Keratinocyte (primary cell): ENCODE results near the gene TICAM1.

Experiments
- EZH2 ChIP-seq: IDR thresholded peaks from one replicate; pipeline ENCODE4 v1.6.1; 2012; ENCODE audit warnings: inconsistent platforms, mild to moderate bottlenecking, low read length, moderate library complexity
- TF ChIP-seq, protein P1 (sequence below), 3 experiments: IDR thresholded peaks in 1 of 3; conservative IDR thresholded peaks in 1 of 3; optimal IDR thresholded peaks in 1 of 3; 2 replicates in 2 of 3; 3 replicates in 1 of 3; pipeline versions ENCODE3 to v1.5.1; 2011; ENCODE audit warnings: low read length in 3 of 3, mild to moderate bottlenecking in 3 of 3, moderate library complexity in 2 of 3, control low read depth in 1 of 3, inconsistent platforms in 1 of 3; ENCODE audit not compliant: insufficient read depth in 2 of 3; ENCODE audit errors: extremely low read depth in 1 of 3

- TF ChIP-seq, protein P1, sequence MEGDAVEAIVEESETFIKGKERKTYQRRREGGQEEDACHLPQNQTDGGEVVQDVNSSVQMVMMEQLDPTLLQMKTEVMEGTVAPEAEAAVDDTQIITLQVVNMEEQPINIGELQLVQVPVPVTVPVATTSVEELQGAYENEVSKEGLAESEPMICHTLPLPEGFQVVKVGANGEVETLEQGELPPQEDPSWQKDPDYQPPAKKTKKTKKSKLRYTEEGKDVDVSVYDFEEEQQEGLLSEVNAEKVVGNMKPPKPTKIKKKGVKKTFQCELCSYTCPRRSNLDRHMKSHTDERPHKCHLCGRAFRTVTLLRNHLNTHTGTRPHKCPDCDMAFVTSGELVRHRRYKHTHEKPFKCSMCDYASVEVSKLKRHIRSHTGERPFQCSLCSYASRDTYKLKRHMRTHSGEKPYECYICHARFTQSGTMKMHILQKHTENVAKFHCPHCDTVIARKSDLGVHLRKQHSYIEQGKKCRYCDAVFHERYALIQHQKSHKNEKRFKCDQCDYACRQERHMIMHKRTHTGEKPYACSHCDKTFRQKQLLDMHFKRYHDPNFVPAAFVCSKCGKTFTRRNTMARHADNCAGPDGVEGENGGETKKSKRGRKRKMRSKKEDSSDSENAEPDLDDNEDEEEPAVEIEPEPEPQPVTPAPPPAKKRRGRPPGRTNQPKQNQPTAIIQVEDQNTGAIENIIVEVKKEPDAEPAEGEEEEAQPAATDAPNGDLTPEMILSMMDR (optimal IDR thresholded peaks at IDR 0.05 in 1 of 3, IDR thresholded peaks at IDR 0.05 in 1 of 3, conservative IDR thresholded peaks at IDR 0.05 in 1 of 3; ENCODE audit: extremely low read depth in 1 of 3, insufficient read depth in 2 of 3, low read length in 3 of 3): no peak
- TF ChIP-seq EZH2: no peak
Observed at GRCh38 chr19:4830768-4831265, 695 bp downstream of the TICAM1 start.
